ENCODE measurements around the gene ITGA11. TPM values are rescaled to one million over a fixed set of nuclear protein-coding genes. Genes with fewer than 3 reads are reported as not detected.

Gene ITGA11
- polyA plus RNA-seq, 1 of the 3 experiments (the other 2 are of a cell fraction) = 0.49 TPM

DNA sequence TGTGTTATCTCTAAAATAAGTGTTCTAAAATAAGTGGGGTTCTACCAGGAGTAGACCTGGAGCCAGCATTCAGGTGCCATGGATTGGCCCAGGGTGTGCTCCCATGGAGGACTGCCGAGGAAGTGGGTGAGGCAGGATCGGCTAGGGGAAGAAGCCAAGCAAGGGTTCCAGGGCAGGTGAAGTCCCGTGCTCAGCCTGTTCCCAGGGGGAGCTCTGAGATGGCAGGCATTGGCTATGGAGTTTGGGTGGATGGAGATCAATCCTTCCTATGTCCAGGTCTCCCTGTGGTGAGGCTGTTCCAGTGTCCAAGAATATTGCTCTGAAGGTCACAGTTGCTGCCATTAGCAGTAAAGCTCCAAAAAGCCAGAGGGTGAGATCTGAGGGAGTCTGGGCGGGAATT, 46.9 kb upstream of the ITGA11 start (continued):
- TF ChIP-seq, protein P1, sequence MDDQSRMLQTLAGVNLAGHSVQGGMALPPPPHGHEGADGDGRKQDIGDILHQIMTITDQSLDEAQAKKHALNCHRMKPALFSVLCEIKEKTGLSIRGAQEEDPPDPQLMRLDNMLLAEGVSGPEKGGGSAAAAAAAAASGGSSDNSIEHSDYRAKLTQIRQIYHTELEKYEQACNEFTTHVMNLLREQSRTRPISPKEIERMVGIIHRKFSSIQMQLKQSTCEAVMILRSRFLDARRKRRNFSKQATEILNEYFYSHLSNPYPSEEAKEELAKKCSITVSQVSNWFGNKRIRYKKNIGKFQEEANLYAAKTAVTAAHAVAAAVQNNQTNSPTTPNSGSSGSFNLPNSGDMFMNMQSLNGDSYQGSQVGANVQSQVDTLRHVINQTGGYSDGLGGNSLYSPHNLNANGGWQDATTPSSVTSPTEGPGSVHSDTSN (IDR thresholded peaks at IDR 0.05) = no peak
- TF ChIP-seq ELF1 (IDR thresholded peaks at IDR 0.05) (no peak), JUND (IDR thresholded peaks at IDR 0.05) (no peak), TEAD4 (IDR thresholded peaks at IDR 0.05; ENCODE audit: borderline replicate concordance, insufficient read depth) (no peak), GATA2 (CRISPR knock-in tag; IDR thresholded peaks at IDR 0.05) (no peak), MXI1 (IDR thresholded peaks at IDR 0.05; ENCODE audit: low read depth, low read length) (no peak), SIN3A (IDR thresholded peaks at IDR 0.05; ENCODE audit: borderline replicate concordance, low read depth, low read length) (no peak), TCF12 (IDR thresholded peaks at IDR 0.05) (no peak), CHD2 (IDR thresholded peaks at IDR 0.05; ENCODE audit: low read length, partially characterized antibody) (no peak), YY1 (IDR thresholded peaks at IDR 0.05; ENCODE audit: low read depth) (no peak), FOXJ3 (CRISPR knock-in tag; IDR thresholded peaks at IDR 0.05) (no peak)
- TF ChIP-seq, protein P2, sequence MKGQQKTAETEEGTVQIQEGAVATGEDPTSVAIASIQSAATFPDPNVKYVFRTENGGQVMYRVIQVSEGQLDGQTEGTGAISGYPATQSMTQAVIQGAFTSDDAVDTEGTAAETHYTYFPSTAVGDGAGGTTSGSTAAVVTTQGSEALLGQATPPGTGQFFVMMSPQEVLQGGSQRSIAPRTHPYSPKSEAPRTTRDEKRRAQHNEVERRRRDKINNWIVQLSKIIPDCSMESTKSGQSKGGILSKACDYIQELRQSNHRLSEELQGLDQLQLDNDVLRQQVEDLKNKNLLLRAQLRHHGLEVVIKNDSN (IDR thresholded peaks at IDR 0.05; ENCODE audit: borderline replicate concordance, low read depth) = no peak

DNA sequence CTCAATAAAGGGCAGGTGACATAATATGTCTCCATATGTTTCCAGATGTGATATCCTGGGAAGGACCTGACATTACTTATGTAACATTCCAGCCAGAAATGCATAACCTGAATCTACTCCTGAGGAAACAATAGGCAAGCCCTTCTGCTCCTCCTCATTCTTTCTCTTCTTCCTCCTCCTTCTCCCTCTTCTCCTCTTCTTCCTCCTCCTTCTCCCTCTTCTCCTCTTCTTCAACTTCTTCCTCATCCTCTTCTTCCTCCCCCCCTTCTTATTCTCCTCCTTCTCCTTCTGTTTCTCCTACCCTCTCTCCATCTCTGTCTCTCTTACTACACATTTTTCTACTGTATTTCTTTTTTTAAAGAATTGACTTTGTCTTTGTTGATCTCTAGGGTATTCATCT, 43.5 kb upstream of the ITGA11 start:
- DNase-seq = no peak
- H3K36me3 ChIP-seq (replicated peaks in 1 of 2; ENCODE audit: control insufficient read depth in 1 of 2, insufficient read depth in 2 of 2, low read length in 1 of 2) = no peaks in the 10 kb centered on the region
- POLR2A ChIA-PET = no interaction called here
- no peaks in the 10 kb centered on the region for H3K9me2 ChIP-seq
- no peaks in the 10 kb centered on the region for H3K27me3 ChIP-seq (ENCODE audit: insufficient read depth)
- no peak overlapping the region for H3K9ac ChIP-seq
- no peaks in the 10 kb centered on the region for H3K9me3 ChIP-seq
- H3K4me2 ChIP-seq = no peak overlapping the region
- peaks cover 0 to 11% of the 10 kb centered on the region in 2 experiments; a peak in 3 of 4 replicates for H3K4me1 ChIP-seq (ENCODE audit: control insufficient read depth in 1 of 2, insufficient read depth in 2 of 2, low read depth in 1 of 2, low read length in 1 of 2)
- TF ChIP-seq POLR2AphosphoS5 (IDR thresholded peaks at IDR 0.05; ENCODE audit: low read depth, low read length) (no peak), CHD2 (IDR thresholded peaks at IDR 0.05; ENCODE audit: low read length, partially characterized antibody) (no peak), RXRA (IDR thresholded peaks at IDR 0.05; ENCODE audit: borderline replicate concordance, low read depth) (no peak), TEAD4 (IDR thresholded peaks at IDR 0.05; ENCODE audit: borderline replicate concordance, insufficient read depth) (no peak)
- no peaks in the 10 kb centered on the region for H3K79me2 ChIP-seq (ENCODE audit: insufficient read depth)
- H2AFZ ChIP-seq (ENCODE audit: low read depth) = no peak overlapping the region
- H3K4me3 ChIP-seq (ENCODE audit: low read depth in 2 of 2, low read length in 1 of 2) = no peak overlapping the region
- H3F3A ChIP-seq (replicated peaks; ENCODE audit: insufficient read depth) = no peaks in the 10 kb centered on the region
- H4K20me1 ChIP-seq (ENCODE audit: insufficient read depth) = no peaks in the 10 kb centered on the region
- CTCF ChIA-PET = no interaction called here
- H3K27ac ChIP-seq (ENCODE audit: low read depth in 2 of 2, low read length in 1 of 2) = no peak overlapping the region

DNA sequence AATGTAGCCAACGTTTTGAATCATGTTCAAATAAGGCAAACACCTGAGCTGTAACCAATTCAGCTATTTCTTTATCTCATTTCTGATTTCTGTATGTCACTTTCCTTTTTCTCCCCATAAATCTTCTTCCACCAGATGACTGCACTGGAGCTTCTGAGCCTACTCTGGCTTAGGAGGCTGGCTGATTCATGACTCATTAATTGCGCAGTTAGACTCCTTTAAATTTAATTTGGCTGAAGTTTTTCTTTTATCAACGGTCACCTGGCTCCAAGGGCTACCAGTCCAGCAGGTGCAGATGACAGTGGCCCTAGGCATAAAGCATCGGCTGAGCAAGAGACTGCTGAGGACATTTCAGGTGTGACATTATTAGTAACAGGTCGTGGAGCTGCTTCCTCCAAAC, 39.6 kb upstream of the ITGA11 start:
- Histone ChIP-seq H2AFZ (ENCODE audit: low read depth) (no peak overlapping the region), H3K36me3 (replicated peaks in 1 of 2; ENCODE audit: control insufficient read depth in 1 of 2, insufficient read depth in 2 of 2, low read length in 1 of 2) (no peaks in the 10 kb centered on the region), H3F3A (replicated peaks; ENCODE audit: insufficient read depth) (no peaks in the 10 kb centered on the region), H3K9me3 (no peaks in the 10 kb centered on the region), H4K20me1 (ENCODE audit: insufficient read depth) (no peaks in the 10 kb centered on the region), H3K79me2 (ENCODE audit: insufficient read depth) (no peaks in the 10 kb centered on the region), H3K4me2 (no peak overlapping the region), H3K27me3 (ENCODE audit: insufficient read depth) (no peaks in the 10 kb centered on the region), H3K27ac (ENCODE audit: low read depth in 2 of 2, low read length in 1 of 2) (0 out of 4 replicates have a peak overlapping the region, but pooled peaks of 1 of the 2 experiments have one; percentile 17), H3K9ac (no peak overlapping the region), H3K4me3 (ENCODE audit: low read depth in 2 of 2, low read length in 1 of 2) (no peak overlapping the region), H3K9me2 (no peaks in the 10 kb centered on the region), H3K4me1 (ENCODE audit: control insufficient read depth in 1 of 2, insufficient read depth in 2 of 2, low read depth in 1 of 2, low read length in 1 of 2) (peaks cover 7 to 18% of the 10 kb centered on the region in 2 experiments; a peak in 3 of 4 replicates)
- no peak for DNase-seq
- 28% methylated on average over 5 of the region's 5 CpGs for WGBS (ENCODE audit: low lambda C conversion rate)
- CTCF ChIA-PET = interaction anchor here (2.1 kb wide), 1 partner anchor 88 kb away, joined by 7 read pairs; no protein-coding TSS in a partner anchor
- POLR2A ChIA-PET = no interaction called here
- TF ChIP-seq, protein P2 (IDR thresholded peaks at IDR 0.05; ENCODE audit: borderline replicate concordance, low read depth) = no peak
- TF ChIP-seq GABPA (IDR thresholded peaks at IDR 0.05; ENCODE audit: low read depth) (no peak), MEF2A (IDR thresholded peaks at IDR 0.05; ENCODE audit: borderline replicate concordance, low read depth) (no peak), MXI1 (IDR thresholded peaks at IDR 0.05; ENCODE audit: low read depth, low read length) (no peak), TCF12 (IDR thresholded peaks at IDR 0.05) (peak; percentile 39; the same call in 1 of the 2 replicates), POLR2AphosphoS5 (IDR thresholded peaks at IDR 0.05; ENCODE audit: low read depth, low read length) (no peak)
- TF ChIP-seq, protein P3, sequence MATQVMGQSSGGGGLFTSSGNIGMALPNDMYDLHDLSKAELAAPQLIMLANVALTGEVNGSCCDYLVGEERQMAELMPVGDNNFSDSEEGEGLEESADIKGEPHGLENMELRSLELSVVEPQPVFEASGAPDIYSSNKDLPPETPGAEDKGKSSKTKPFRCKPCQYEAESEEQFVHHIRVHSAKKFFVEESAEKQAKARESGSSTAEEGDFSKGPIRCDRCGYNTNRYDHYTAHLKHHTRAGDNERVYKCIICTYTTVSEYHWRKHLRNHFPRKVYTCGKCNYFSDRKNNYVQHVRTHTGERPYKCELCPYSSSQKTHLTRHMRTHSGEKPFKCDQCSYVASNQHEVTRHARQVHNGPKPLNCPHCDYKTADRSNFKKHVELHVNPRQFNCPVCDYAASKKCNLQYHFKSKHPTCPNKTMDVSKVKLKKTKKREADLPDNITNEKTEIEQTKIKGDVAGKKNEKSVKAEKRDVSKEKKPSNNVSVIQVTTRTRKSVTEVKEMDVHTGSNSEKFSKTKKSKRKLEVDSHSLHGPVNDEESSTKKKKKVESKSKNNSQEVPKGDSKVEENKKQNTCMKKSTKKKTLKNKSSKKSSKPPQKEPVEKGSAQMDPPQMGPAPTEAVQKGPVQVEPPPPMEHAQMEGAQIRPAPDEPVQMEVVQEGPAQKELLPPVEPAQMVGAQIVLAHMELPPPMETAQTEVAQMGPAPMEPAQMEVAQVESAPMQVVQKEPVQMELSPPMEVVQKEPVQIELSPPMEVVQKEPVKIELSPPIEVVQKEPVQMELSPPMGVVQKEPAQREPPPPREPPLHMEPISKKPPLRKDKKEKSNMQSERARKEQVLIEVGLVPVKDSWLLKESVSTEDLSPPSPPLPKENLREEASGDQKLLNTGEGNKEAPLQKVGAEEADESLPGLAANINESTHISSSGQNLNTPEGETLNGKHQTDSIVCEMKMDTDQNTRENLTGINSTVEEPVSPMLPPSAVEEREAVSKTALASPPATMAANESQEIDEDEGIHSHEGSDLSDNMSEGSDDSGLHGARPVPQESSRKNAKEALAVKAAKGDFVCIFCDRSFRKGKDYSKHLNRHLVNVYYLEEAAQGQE (IDR thresholded peaks at IDR 0.05; ENCODE audit: low read depth, low read length) = no peak
- TF ChIP-seq, protein P1 (IDR thresholded peaks at IDR 0.05) = peak; percentile 63

Data from SK-N-SH (cell line).